Thyroid gland (tissue), 4 donors: ENCODE measurements around the gene MICAL3.

Source experiments
- POLR2A ChIP-seq, 2 donors: fragments of 450-650 bp; IDR thresholded peaks; one replicate each; pipeline ENCODE4 v1.6.1; 2017; ENCODE audit warnings: antibody characterized with exemption in 2 of 2, mild to moderate bottlenecking in 2 of 2, moderate library complexity in 1 of 2
- TF ChIP-seq, protein P1 (sequence below), 6 experiments: fragments of 200-600 bp in 3 of 6; fragments of 450-650 bp in 3 of 6; sonication (generic) in 3 of 6; IDR thresholded peaks; one replicate each; pipeline ENCODE4 v1.5.1; 2016 to 2019; ENCODE audit warnings: antibody characterized with exemption in 6 of 6, mild to moderate bottlenecking in 2 of 6, inconsistent platforms in 1 of 6, moderate library complexity in 1 of 6

DNA sequence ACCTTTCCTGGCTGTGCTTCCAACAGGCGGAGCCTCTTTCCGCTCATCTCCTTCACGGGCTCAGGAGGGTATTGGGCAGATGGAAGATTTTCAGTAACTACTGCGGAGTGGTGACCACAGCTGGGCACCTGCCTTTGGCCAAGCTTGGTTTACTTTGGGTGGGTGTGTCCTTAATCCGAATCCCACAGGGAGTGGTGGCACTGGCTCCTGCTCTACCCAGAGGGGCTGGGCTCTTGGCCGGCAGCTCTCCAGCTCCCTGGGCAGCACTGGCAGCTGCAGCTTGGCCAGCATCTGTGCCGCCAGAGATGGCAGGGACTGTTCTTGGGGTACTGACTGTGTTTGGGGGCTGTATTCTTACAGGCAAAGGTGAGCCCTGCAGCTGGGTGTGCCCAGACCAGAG, 279.9 kb downstream of the MICAL3 start:
- TF ChIP-seq, protein P1, sequence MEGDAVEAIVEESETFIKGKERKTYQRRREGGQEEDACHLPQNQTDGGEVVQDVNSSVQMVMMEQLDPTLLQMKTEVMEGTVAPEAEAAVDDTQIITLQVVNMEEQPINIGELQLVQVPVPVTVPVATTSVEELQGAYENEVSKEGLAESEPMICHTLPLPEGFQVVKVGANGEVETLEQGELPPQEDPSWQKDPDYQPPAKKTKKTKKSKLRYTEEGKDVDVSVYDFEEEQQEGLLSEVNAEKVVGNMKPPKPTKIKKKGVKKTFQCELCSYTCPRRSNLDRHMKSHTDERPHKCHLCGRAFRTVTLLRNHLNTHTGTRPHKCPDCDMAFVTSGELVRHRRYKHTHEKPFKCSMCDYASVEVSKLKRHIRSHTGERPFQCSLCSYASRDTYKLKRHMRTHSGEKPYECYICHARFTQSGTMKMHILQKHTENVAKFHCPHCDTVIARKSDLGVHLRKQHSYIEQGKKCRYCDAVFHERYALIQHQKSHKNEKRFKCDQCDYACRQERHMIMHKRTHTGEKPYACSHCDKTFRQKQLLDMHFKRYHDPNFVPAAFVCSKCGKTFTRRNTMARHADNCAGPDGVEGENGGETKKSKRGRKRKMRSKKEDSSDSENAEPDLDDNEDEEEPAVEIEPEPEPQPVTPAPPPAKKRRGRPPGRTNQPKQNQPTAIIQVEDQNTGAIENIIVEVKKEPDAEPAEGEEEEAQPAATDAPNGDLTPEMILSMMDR (IDR thresholded peaks at IDR 0.05) = no peak
- TF ChIP-seq POLR2A (IDR thresholded peaks at IDR 0.05) = no peak
